A673 (cell line): ENCODE data around the gene TESPA1. TPM values are rescaled to one million over a fixed set of nuclear protein-coding genes. Genes with fewer than 3 reads are reported as not detected.

Experiments
- BruUV-seq: library from RNA; stranded (reverse); fragments of 400-500 nt; replicated peaks from 2 replicates; lab custom pipeline; 2021; lab: Mats Ljungman, UMichigan
- CTCF ChIA-PET: fragments of 300-600 bp; sonication (Branson Sonifier 250); formaldehyde crosslinking; loops from one replicate; lab custom pipeline; 2022; ENCODE audit warnings: antibody characterized with exemption; lab: Charles Lee
- POLR2A ChIA-PET: fragments of 300-600 bp; sonication (Branson Sonifier 250); formaldehyde crosslinking; loops from one replicate; lab custom pipeline; 2022; ENCODE audit warnings: antibody characterized with exemption; ENCODE audit not compliant: low non-redundant PET; lab: Charles Lee
- DNase-seq: peaks from one replicate; pipeline ENCODE4 v3.0.0-alpha.2; 2015; ENCODE audit warnings: low spot score
- H3K27ac ChIP-seq: fragments of 200-600 bp; sonication (generic); 2 replicates; pipeline ENCODE4 v1.5.1; 2016; ENCODE audit warnings: mixed run types, low read depth, mild to moderate bottlenecking, mixed read lengths, antibody characterized with exemption, low read length; ENCODE audit not compliant: poor library complexity, severe bottlenecking
- H3K27me3 ChIP-seq: fragments of 200-600 bp; sonication (generic); replicated peaks from 2 replicates; pipeline ENCODE4 v1.6.1; 2017; ENCODE audit warnings: mixed run types, low read depth, mild to moderate bottlenecking, mixed read lengths, antibody characterized with exemption, low read length; ENCODE audit not compliant: insufficient read depth, poor library complexity
- H3K36me3 ChIP-seq: fragments of 200-600 bp; sonication (generic); 2 replicates; pipeline ENCODE4 v1.6.1; 2016; ENCODE audit warnings: mixed run types, mild to moderate bottlenecking, mixed read lengths, antibody characterized with exemption, low read length; ENCODE audit not compliant: insufficient read depth, poor library complexity, severe bottlenecking
- H3K4me1 ChIP-seq: fragments of 200-600 bp; sonication (generic); 2 replicates; pipeline ENCODE4 v1.6.1; 2017; ENCODE audit warnings: mixed run types, mild to moderate bottlenecking, mixed read lengths, antibody characterized with exemption, low read length; ENCODE audit not compliant: insufficient read depth, poor library complexity, severe bottlenecking
- H3K4me3 ChIP-seq: fragments of 200-600 bp; sonication (generic); 2 replicates; pipeline ENCODE4 v1.5.1; 2016; ENCODE audit warnings: low read depth, mixed run types, mild to moderate bottlenecking, mixed read lengths, low read length; ENCODE audit not compliant: poor library complexity, severe bottlenecking
- H3K9me3 ChIP-seq: fragments of 200-600 bp; sonication (generic); 2 replicates; pipeline ENCODE4 v1.6.1; 2016; ENCODE audit warnings: mixed run types, low read depth, mild to moderate bottlenecking, mixed read lengths, antibody characterized with exemption, low read length; ENCODE audit not compliant: poor library complexity, severe bottlenecking
- EZH2 ChIP-seq: fragments of 200-600 bp; sonication (generic); IDR thresholded peaks from 2 replicates; pipeline ENCODE4 v1.6.1; 2017; ENCODE audit warnings: borderline replicate concordance, low read depth, mild to moderate bottlenecking, mixed read lengths, antibody characterized with exemption, low read length; ENCODE audit not compliant: poor library complexity, severe bottlenecking
- intact Hi-C: fragments of 100-400 bp; cut with micrococcal nuclease; formaldehyde crosslinking; loops from one replicate; pipeline ENCODE4 v1.10.0; 2022; ENCODE audit not compliant: unreplicated experiment
- total RNA-seq: library from RNA; stranded (reverse); gene quantifications from 2 replicates; pipeline ENCODE4 v1.2.3, GENCODE V29; 2021
- TF ChIP-seq, protein P1 (sequence below): fragments of 300-800, 200-600 bp; sonication (generic); conservative IDR thresholded peaks from 2 replicates; pipeline ENCODE4 v1.5.1; 2017; ENCODE audit warnings: low read depth, mild to moderate bottlenecking, antibody characterized with exemption, low read length, moderate library complexity, mixed read lengths

The TESPA1 gene
- total RNA-seq, 1 experiment from 2014 or later, result not detected

GRCh38 chr12:54975272-54975671 lies 9.3 kb downstream of the TESPA1 start:
- no peaks in the 10 kb centered on the region for H3K9me3 ChIP-seq
- ChIA-PET POLR2A (no interaction called here), CTCF (interaction anchor here (0.7 kb wide), 1 partner anchor 18 kb away, joined by 4 read pairs; no protein-coding TSS in a partner anchor)
- no peak for DNase-seq
- H3K27me3 ChIP-seq, result no peaks in the 10 kb centered on the region
- intact Hi-C loops, result no loop called here
- H3K27ac ChIP-seq, result no peak overlapping the region
- BruUV-seq, result no TSS peak
- H3K4me3 ChIP-seq, result no peak overlapping the region
- H3K4me1 ChIP-seq, result no peaks in the 10 kb centered on the region
- H3K36me3 ChIP-seq, result no peaks in the 10 kb centered on the region
- TF ChIP-seq EZH2, result no peak
- TF ChIP-seq, protein P1, sequence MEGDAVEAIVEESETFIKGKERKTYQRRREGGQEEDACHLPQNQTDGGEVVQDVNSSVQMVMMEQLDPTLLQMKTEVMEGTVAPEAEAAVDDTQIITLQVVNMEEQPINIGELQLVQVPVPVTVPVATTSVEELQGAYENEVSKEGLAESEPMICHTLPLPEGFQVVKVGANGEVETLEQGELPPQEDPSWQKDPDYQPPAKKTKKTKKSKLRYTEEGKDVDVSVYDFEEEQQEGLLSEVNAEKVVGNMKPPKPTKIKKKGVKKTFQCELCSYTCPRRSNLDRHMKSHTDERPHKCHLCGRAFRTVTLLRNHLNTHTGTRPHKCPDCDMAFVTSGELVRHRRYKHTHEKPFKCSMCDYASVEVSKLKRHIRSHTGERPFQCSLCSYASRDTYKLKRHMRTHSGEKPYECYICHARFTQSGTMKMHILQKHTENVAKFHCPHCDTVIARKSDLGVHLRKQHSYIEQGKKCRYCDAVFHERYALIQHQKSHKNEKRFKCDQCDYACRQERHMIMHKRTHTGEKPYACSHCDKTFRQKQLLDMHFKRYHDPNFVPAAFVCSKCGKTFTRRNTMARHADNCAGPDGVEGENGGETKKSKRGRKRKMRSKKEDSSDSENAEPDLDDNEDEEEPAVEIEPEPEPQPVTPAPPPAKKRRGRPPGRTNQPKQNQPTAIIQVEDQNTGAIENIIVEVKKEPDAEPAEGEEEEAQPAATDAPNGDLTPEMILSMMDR, result no peak

DNA sequence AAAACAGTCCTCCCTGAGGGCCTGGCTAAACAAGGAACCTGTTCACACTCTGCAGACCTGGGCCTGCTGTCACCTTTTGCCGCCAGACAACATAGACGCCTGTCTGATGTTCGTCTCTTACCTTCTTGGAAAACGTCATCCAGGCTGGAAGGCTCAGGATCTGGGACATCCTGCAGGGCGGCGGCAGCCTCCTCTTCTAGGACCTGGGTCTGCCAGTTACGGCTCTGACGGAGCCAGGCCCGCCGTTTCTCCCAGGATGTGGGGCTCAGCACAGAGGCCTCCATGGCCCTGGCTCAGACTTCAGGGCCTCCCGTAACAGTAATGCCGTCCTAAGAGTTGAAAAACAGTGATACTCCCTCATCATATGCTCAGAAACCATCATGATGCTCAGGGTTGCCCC lies 10.3 kb downstream of the TESPA1 start:
- TF ChIP-seq, protein P1, result no peak
- Histone ChIP-seq H3K36me3 (no peaks in the 10 kb centered on the region), H3K4me1 (no peaks in the 10 kb centered on the region), H3K4me3 (no peak overlapping the region), H3K9me3 (no peaks in the 10 kb centered on the region), H3K27me3 (no peaks in the 10 kb centered on the region), H3K27ac (no peak overlapping the region)
- CTCF ChIA-PET, result no interaction called here
- no TSS peak for BruUV-seq
- POLR2A ChIA-PET, result no interaction called here
- DNase-seq, result no peak
- intact Hi-C loops, result no loop called here

- no TSS peak for BruUV-seq
- ChIA-PET POLR2A (no interaction called here), CTCF (no interaction called here)
- Histone ChIP-seq H3K9me3 (no peaks in the 10 kb centered on the region), H3K4me1 (no peaks in the 10 kb centered on the region), H3K36me3 (no peaks in the 10 kb centered on the region), H3K4me3 (no peak overlapping the region), H3K27me3 (no peaks in the 10 kb centered on the region), H3K27ac (no peak overlapping the region)
- intact Hi-C loops, result no loop called here
- no peak for DNase-seq
- TF ChIP-seq, protein P1, result no peak
- TF ChIP-seq EZH2, result no peak
Measured at GRCh38 chr12:54973556-54973955, 11.0 kb downstream of the TESPA1 start.
